HG03378 (cell line): Measurements from ENCODE around the gene PLD4.

Source experiments
- ATAC-seq: cut with Tn5 transposase; IDR thresholded peaks from one replicate; pipeline ENCODE4 v1.9.1; 2021; ENCODE audit warnings: mild to moderate bottlenecking, moderate library complexity; ENCODE audit not compliant: unreplicated experiment

The PLD4 gene

GRCh38 chr14:104973135-104973384, 48.4 kb downstream of the PLD4 start:
- ATAC-seq: no peak

GRCh38 chr14:104973385-104974145, 48.9 kb downstream of the PLD4 start:
- no peak for ATAC-seq

- no peak for ATAC-seq
These were observed 49.5 kb downstream of the PLD4 start for GRCh38 chr14:104974146-104974541.

GRCh38 chr14:104974665-104975390, 50.1 kb downstream of the PLD4 start:
- ATAC-seq: no peak

GRCh38 chr14:104975481-104976197, 51.0 kb downstream of the PLD4 start:
- ATAC-seq: no peak

GRCh38 chr14:104976198-104977007, 51.7 kb downstream of the PLD4 start:
- no peak for ATAC-seq

- no peak for ATAC-seq
These were observed 52.5 kb downstream of the PLD4 start for GRCh38 chr14:104977008-104977680.

GRCh38 chr14:104977681-104978653, 53.3 kb downstream of the PLD4 start, which contains the start of gene AHNAK2:
TSS of gene AHNAK2 (minus strand) at chr14:104978374. CDS start at chr14:104978237, 137 bp downstream.
- no peak for ATAC-seq

GRCh38 chr14:104978746-104979691, 54.3 kb downstream of the PLD4 start:
- no peak for ATAC-seq

GRCh38 chr14:104979758-104980610, 55.3 kb downstream of the PLD4 start:
- ATAC-seq: no peak

GRCh38 chr14:104980611-104981531, 56.2 kb downstream of the PLD4 start:
- no peak for ATAC-seq

- no peak for ATAC-seq
These were observed 57.2 kb downstream of the PLD4 start for GRCh38 chr14:104981699-104982541.

- ATAC-seq: no peak
These were observed 58.0 kb downstream of the PLD4 start for GRCh38 chr14:104982548-104983230.
